Ammon's horn (tissue), 1 donor: Measurements from ENCODE around the gene ZNF521.
A peak's percentile ranks its signal among the peaks of the same experiment; 100 is the strongest.
"Not testable (repeated sequence)": the region's sequence is repeated elsewhere in the genome, so short reads cannot be mapped to it uniquely, and the experiment has no call there.

ENCODE experiments used
- DNase-seq: peaks from one replicate; pipeline ENCODE4 v3.0.0-alpha.2; 2016; ENCODE audit warnings: low spot score

Gene ZNF521

DNA sequence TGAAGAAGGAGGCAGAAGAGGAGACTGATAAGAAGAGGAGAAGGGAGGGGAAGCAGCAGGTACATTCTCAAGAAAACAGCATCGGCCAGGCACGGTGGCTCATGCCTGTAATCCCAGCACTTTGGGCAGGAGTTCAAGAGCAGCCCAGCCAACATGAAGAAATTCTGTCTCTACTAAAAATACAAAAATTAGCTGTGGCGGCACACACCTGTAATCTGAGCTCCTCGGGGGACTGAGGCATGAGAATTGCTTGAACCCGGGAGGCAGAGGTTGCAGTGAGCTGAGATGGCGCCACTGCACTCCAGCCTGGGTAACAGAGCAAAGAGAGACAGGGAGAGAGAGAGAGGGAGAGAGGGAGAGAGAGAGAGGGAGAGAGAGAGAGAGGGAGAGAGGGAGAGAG lies 318.8 kb downstream of the ZNF521 start:
- not testable (repeated sequence) for DNase-seq

DNA sequence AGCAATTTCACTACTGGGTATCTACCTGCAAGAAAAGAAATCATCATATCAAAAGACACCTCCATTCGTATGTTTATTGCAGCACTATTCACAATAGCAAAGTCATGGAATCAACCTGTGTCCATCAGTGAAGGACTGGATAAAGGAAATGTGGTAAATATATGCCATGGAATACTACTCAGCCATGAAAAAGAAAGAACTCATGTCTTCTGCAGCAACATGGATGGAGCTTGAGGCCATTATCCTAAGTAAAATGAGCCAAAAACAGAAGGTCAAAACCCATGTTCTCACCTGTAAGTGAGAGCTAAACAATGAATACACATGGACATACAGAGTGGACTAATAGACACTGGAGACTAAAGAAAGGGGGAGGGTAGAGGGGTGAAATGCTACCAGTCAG lies 322.2 kb downstream of the ZNF521 start:
- DNase-seq: no peak

- DNase-seq: no peak
Observed at GRCh38 chr18:25019931-25020330, 332.0 kb downstream of the ZNF521 start.

DNA sequence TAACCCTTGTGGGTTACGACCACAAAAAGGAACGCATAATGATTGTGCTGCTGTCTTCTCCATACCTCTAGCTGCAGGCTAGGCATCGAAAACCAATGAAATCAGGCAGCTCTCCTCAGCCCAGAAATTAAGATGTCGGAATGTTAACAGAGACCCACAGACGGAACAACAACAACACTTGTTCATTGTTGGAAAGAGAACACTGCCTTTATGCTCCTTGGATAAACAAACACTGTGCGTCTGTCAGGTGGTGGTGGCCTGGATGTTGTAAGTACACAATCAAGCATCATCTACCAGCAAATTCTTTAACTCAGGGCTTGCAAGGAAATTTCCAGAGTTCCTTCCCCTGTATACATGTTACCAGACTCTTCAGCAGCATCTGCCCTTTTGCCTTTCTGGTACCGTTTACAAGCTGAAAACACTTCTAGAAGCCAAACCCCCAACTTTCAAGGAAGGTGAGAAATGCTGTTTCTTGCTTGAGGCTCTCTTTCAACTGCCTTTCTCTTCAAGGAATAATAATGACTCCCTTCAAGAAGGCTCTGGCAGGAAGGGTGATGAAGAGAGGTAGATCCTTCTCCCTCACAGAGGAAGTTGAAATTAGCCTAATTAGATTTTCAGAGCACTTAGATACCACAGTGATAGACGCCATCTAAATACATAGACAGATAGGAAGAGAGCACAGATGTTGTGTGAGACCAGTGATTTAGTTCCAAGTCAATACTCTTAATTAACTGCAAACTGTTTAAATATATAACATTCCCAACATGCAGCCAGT lies 332.7 kb downstream of the ZNF521 start:
- DNase-seq: peak; percentile 64

- DNase-seq: no peak
Observed at GRCh38 chr18:25016666-25017065, 335.3 kb downstream of the ZNF521 start.

- no peak for DNase-seq
Observed at GRCh38 chr18:25016181-25016580, 335.8 kb downstream of the ZNF521 start.
